Measurements from ENCODE around the gene TRAK1.
"Not testable (repeated sequence)": the region's sequence is repeated elsewhere in the genome, so short reads cannot be mapped to it uniquely, and the experiment has no call there.

Gene TRAK1, protein sequence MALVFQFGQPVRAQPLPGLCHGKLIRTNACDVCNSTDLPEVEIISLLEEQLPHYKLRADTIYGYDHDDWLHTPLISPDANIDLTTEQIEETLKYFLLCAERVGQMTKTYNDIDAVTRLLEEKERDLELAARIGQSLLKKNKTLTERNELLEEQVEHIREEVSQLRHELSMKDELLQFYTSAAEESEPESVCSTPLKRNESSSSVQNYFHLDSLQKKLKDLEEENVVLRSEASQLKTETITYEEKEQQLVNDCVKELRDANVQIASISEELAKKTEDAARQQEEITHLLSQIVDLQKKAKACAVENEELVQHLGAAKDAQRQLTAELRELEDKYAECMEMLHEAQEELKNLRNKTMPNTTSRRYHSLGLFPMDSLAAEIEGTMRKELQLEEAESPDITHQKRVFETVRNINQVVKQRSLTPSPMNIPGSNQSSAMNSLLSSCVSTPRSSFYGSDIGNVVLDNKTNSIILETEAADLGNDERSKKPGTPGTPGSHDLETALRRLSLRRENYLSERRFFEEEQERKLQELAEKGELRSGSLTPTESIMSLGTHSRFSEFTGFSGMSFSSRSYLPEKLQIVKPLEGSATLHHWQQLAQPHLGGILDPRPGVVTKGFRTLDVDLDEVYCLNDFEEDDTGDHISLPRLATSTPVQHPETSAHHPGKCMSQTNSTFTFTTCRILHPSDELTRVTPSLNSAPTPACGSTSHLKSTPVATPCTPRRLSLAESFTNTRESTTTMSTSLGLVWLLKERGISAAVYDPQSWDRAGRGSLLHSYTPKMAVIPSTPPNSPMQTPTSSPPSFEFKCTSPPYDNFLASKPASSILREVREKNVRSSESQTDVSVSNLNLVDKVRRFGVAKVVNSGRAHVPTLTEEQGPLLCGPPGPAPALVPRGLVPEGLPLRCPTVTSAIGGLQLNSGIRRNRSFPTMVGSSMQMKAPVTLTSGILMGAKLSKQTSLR

DNA sequence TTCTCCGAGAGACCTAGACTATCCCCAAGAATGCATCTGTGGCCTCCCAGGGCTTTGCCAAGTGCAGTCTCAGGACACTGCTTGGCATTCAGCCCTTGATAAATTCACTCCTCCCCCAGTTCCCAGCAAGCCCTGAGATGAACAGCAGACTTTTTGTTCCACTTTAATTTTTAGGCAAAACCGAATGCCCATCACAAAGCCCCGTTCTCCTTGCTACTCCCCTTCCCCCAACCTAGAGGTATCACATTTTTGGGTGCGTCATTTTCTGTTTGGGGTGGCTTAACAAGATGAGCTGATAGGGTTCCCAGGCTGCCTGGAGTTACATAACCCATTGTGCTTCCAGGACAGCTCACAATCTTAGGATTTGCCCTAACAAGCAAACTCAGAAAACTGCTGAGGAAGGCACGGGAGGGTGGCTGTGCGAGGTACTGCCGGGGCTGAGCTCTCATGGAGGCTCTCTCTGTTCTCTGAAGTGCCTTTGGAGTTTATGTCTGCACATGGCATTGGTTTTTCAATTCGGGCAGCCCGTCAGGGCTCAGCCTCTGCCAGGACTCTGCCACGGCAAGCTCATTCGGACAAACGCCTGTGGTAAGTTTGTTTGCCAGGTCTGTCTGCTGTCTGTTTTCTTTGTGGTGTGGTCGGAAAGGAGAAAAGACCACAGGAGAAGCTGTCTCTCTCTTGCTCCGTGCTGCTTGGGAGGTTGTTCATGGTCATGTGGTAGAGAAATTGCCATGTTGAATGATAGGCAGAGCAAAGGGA, at the start of gene TRAK1:
TRAK1 (plus strand) TSS at position 385 of the 759 bp plus-strand sequence; CDS start at position 498, 113 bp downstream.
- Histone ChIP-seq H3K9me3 (ENCODE audit: control insufficient read depth in 1 of 2, low read length in 2 of 2) (no peaks in the 10 kb centered on the region), H3K4me3 (ENCODE audit: low read depth in 1 of 2, low read length in 2 of 2) (peak within 1 kb of the TSS in 1 of 2 donors; percentile 41), H3K9ac (ENCODE audit: low read depth in 1 of 2, low read length in 2 of 2) (no peak within 1 kb of the TSS), H3K4me1 (ENCODE audit: control insufficient read depth in 1 of 2, insufficient read depth in 2 of 2, low read length in 2 of 2) (peaks cover 0 to 3% of the 10 kb centered on the region in 2 donors), H3K27ac (ENCODE audit: low read depth, low read length) (no peak within 1 kb of the TSS), H3K27me3 (ENCODE audit: control insufficient read depth in 1 of 2, insufficient read depth in 2 of 2, low read length in 2 of 2) (no peaks in the 10 kb centered on the region), H3K36me3 (ENCODE audit: control insufficient read depth in 1 of 2, insufficient read depth in 2 of 2, low read length in 2 of 2) (peaks cover 8 to 46% of the 10 kb centered on the region in 2 donors)

GRCh38 chr3:42042747-42043098, 48.4 kb upstream of the TRAK1 start:
- Histone ChIP-seq H3K4me3 (ENCODE audit: low read depth in 1 of 2, low read length in 2 of 2) (no peak overlapping the region), H3K27me3 (ENCODE audit: control insufficient read depth in 1 of 2, insufficient read depth in 2 of 2, low read length in 2 of 2) (no peaks in the 10 kb centered on the region), H3K9me3 (ENCODE audit: control insufficient read depth in 1 of 2, low read length in 2 of 2) (no peaks in the 10 kb centered on the region), H3K4me1 (ENCODE audit: control insufficient read depth in 1 of 2, insufficient read depth in 2 of 2, low read length in 2 of 2) (peaks cover 10 to 25% of the 10 kb centered on the region in 2 donors), H3K9ac (ENCODE audit: low read depth in 1 of 2, low read length in 2 of 2) (no peak overlapping the region), H3K27ac (ENCODE audit: low read depth, low read length) (no peak overlapping the region), H3K36me3 (ENCODE audit: control insufficient read depth in 1 of 2, insufficient read depth in 2 of 2, low read length in 2 of 2) (no peaks in the 10 kb centered on the region)

- no peak overlapping the region for H3K4me3 ChIP-seq (ENCODE audit: low read depth in 1 of 2, low read length in 2 of 2)
- H3K27ac ChIP-seq (ENCODE audit: low read depth, low read length): no peak overlapping the region
- no peaks in the 10 kb centered on the region for H3K36me3 ChIP-seq (ENCODE audit: control insufficient read depth in 1 of 2, insufficient read depth in 2 of 2, low read length in 2 of 2)
- H3K27me3 ChIP-seq (ENCODE audit: control insufficient read depth in 1 of 2, insufficient read depth in 2 of 2, low read length in 2 of 2): no peaks in the 10 kb centered on the region
- H3K4me1 ChIP-seq (ENCODE audit: control insufficient read depth in 1 of 2, insufficient read depth in 2 of 2, low read length in 2 of 2): peaks cover 10 to 25% of the 10 kb centered on the region in 2 donors
- no peak overlapping the region for H3K9ac ChIP-seq (ENCODE audit: low read depth in 1 of 2, low read length in 2 of 2)
- no peaks in the 10 kb centered on the region for H3K9me3 ChIP-seq (ENCODE audit: control insufficient read depth in 1 of 2, low read length in 2 of 2)
These were observed 47.9 kb upstream of the TRAK1 start for GRCh38 chr3:42043099-42043813.

DNA sequence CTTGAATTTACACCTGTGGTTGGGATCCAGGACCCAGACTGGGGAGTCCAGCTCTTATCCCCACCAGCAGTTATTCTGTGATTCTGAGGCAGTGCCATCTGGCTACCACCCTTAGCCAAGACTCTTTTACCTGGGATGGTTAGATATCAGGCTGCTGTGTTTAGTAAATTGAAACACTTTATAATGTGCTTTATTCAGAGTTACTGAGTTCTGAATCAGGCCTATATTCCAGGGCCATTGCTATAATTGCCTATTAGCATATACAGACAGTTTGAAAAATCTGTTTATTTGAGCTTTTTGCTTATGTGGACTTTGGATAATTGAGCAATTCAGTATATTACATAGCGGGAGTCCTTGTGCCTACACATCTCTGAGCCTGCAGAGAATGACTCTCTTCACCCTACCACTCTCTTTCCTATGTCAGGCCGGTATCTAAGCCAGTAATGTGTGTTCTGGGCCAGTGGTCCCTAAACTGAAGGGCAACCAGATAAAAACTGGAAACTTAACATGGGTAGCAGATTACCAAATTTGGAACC, 45.4 kb upstream of the TRAK1 start:
- no peaks in the 10 kb centered on the region for H3K27me3 ChIP-seq (ENCODE audit: control insufficient read depth in 1 of 2, insufficient read depth in 2 of 2, low read length in 2 of 2)
- no peaks in the 10 kb centered on the region for H3K36me3 ChIP-seq (ENCODE audit: control insufficient read depth in 1 of 2, insufficient read depth in 2 of 2, low read length in 2 of 2)
- no peak overlapping the region for H3K9ac ChIP-seq (ENCODE audit: low read depth in 1 of 2, low read length in 2 of 2)
- H3K27ac ChIP-seq (ENCODE audit: low read depth, low read length): no peak overlapping the region
- no peaks in the 10 kb centered on the region for H3K9me3 ChIP-seq (ENCODE audit: control insufficient read depth in 1 of 2, low read length in 2 of 2)
- H3K4me1 ChIP-seq (ENCODE audit: control insufficient read depth in 1 of 2, insufficient read depth in 2 of 2, low read length in 2 of 2): peaks cover 10 to 25% of the 10 kb centered on the region in 2 donors
- no peak overlapping the region for H3K4me3 ChIP-seq (ENCODE audit: low read depth in 1 of 2, low read length in 2 of 2)

GRCh38 chr3:42048526-42048925, 42.6 kb upstream of the TRAK1 start:
- not testable (repeated sequence) for H3K9me3 ChIP-seq (ENCODE audit: control insufficient read depth in 1 of 2, low read length in 2 of 2); H3K27me3 ChIP-seq (ENCODE audit: control insufficient read depth in 1 of 2, insufficient read depth in 2 of 2, low read length in 2 of 2); H3K27ac ChIP-seq (ENCODE audit: low read depth, low read length); H3K4me3 ChIP-seq (ENCODE audit: low read depth in 1 of 2, low read length in 2 of 2); H3K9ac ChIP-seq (ENCODE audit: low read depth in 1 of 2, low read length in 2 of 2); H3K36me3 ChIP-seq (ENCODE audit: control insufficient read depth in 1 of 2, insufficient read depth in 2 of 2, low read length in 2 of 2)
- H3K4me1 ChIP-seq (ENCODE audit: control insufficient read depth in 1 of 2, insufficient read depth in 2 of 2, low read length in 2 of 2): peaks cover 22 to 40% of the 10 kb centered on the region in 2 donors

- no peaks in the 10 kb centered on the region for H3K36me3 ChIP-seq (ENCODE audit: control insufficient read depth in 1 of 2, insufficient read depth in 2 of 2, low read length in 2 of 2)
- no peak overlapping the region for H3K27ac ChIP-seq (ENCODE audit: low read depth, low read length)
- H3K4me1 ChIP-seq (ENCODE audit: control insufficient read depth in 1 of 2, insufficient read depth in 2 of 2, low read length in 2 of 2): peaks cover 31 to 40% of the 10 kb centered on the region in 2 donors
- H3K9me3 ChIP-seq (ENCODE audit: control insufficient read depth in 1 of 2, low read length in 2 of 2): no peaks in the 10 kb centered on the region
- no peaks in the 10 kb centered on the region for H3K27me3 ChIP-seq (ENCODE audit: control insufficient read depth in 1 of 2, insufficient read depth in 2 of 2, low read length in 2 of 2)
- no peak overlapping the region for H3K4me3 ChIP-seq (ENCODE audit: low read depth in 1 of 2, low read length in 2 of 2)
- no peak overlapping the region for H3K9ac ChIP-seq (ENCODE audit: low read depth in 1 of 2, low read length in 2 of 2)
These were observed 41.0 kb upstream of the TRAK1 start for GRCh38 chr3:42050126-42050525.

DNA sequence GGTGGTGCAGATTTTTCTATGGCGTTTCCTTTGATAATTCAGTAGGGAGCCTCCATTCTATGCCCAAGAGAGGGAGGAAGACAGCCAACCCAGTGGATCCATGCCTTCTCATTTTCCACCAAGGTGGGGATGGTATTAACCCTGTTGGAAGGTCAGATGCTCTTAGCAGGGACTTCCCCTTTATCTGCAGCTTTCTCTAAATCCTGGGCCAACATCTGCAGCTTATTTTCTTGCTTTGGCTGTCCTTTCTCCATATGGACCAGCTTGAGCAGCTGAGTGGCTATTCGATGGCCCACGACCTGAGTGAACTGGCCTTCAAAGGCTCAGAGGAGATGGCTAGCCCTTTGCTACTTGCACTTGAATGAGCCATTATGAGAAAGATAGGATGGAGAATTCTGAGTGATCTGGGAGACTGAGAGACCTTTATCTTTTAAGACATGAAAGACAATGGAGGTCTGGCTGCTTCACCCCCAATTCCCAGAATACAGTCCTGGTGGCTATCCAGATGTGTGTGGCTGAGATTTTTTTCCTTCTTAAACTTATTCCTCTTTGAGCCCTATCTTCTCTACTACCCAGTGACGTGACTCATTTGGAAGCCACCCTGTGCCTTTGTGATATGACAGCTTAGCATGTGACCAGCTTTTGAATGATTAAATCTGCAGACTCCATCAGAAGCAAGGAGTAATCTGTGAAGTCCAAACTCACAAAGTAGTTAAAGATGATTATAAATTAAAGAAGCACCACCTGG, 39.6 kb upstream of the TRAK1 start:
- H3K9me3 ChIP-seq (ENCODE audit: control insufficient read depth in 1 of 2, low read length in 2 of 2): no peaks in the 10 kb centered on the region
- H3K27ac ChIP-seq (ENCODE audit: low read depth, low read length): no peak overlapping the region
- no peak overlapping the region for H3K9ac ChIP-seq (ENCODE audit: low read depth in 1 of 2, low read length in 2 of 2)
- no peak overlapping the region for H3K4me3 ChIP-seq (ENCODE audit: low read depth in 1 of 2, low read length in 2 of 2)
- no peaks in the 10 kb centered on the region for H3K36me3 ChIP-seq (ENCODE audit: control insufficient read depth in 1 of 2, insufficient read depth in 2 of 2, low read length in 2 of 2)
- peaks cover 31 to 32% of the 10 kb centered on the region in 2 donors for H3K4me1 ChIP-seq (ENCODE audit: control insufficient read depth in 1 of 2, insufficient read depth in 2 of 2, low read length in 2 of 2)
- no peaks in the 10 kb centered on the region for H3K27me3 ChIP-seq (ENCODE audit: control insufficient read depth in 1 of 2, insufficient read depth in 2 of 2, low read length in 2 of 2)

DNA sequence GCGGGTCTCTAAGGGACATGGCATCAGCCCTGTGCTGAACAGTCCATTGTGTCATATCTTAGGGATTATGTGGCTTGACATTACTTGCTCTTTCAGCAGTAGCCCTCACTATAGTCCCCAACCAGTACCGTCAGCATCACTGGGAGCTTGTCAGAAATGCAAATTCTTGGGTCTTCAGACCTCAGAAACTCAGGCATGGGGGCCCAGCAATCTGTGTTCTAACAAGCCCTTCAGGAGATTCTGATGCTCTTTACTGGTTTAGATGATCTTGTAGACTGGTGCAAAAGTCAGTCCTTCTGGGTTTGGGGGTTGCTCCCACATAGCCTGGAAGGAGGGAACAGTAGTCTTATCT, 39.0 kb upstream of the TRAK1 start:
- H3K4me3 ChIP-seq (ENCODE audit: low read depth in 1 of 2, low read length in 2 of 2): no peak overlapping the region
- H3K9ac ChIP-seq (ENCODE audit: low read depth in 1 of 2, low read length in 2 of 2): no peak overlapping the region
- H3K36me3 ChIP-seq (ENCODE audit: control insufficient read depth in 1 of 2, insufficient read depth in 2 of 2, low read length in 2 of 2): no peaks in the 10 kb centered on the region
- H3K27me3 ChIP-seq (ENCODE audit: control insufficient read depth in 1 of 2, insufficient read depth in 2 of 2, low read length in 2 of 2): no peaks in the 10 kb centered on the region
- H3K27ac ChIP-seq (ENCODE audit: low read depth, low read length): no peak overlapping the region
- no peaks in the 10 kb centered on the region for H3K9me3 ChIP-seq (ENCODE audit: control insufficient read depth in 1 of 2, low read length in 2 of 2)
- H3K4me1 ChIP-seq (ENCODE audit: control insufficient read depth in 1 of 2, insufficient read depth in 2 of 2, low read length in 2 of 2): peaks cover 35 to 36% of the 10 kb centered on the region in 2 donors
